Right renal pelvis (tissue), 4 donors: ENCODE measurements around the gene ITGAV. TPM values are rescaled to one million over a fixed set of nuclear protein-coding genes. Genes with fewer than 3 reads are reported as not detected.
A peak's percentile ranks its signal among the peaks of the same experiment; 100 is the strongest.

Experiments used
- DNase-seq, 4 donors: peaks; one replicate each; pipeline ENCODE4 v3.0.0-alpha.2; 2013; ENCODE audit warnings: low read depth in 4 of 4, low spot score in 3 of 4, missing footprints in 1 of 4
- polyA plus RNA-seq, 4 donors: library from polyadenylated mRNA; unstranded; fragments of 120-200 nt; gene quantifications; one replicate each; pipeline ENCODE4 v1.2.1, GENCODE V29; 2013; ENCODE audit not compliant: insufficient read length in 4 of 4

Gene ITGAV
- polyA plus RNA-seq, 4 donors: 65.5 to 84.3 (median 73.7) TPM

- DNase-seq: no peak
Measured at GRCh38 chr2:186610785-186611184, 20.9 kb downstream of the ITGAV start.

GRCh38 chr2:186611526-186611925, 21.7 kb downstream of the ITGAV start:
- no peak for DNase-seq

DNA sequence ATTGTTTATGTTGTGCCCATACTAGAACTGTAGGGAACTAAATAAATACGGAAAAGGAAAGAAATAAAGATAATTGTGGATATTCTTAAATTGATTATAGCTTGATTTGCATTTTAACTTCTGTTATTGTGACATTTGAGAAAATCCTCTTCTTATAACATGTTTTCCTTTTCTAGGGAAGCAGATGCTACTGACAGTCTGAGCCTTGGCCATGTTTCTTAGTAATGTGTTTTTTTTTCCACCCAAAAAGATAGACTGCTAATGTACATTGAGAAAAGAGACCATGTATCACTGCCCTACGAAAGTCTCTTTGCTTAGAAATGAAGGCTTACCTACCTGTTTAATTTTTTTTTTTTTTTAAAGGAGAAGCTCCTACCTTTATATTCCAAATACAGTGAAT, 22.2 kb downstream of the ITGAV start:
- DNase-seq: no peak

GRCh38 chr2:186612555-186613440, 22.9 kb downstream of the ITGAV start:
- no peak for DNase-seq

GRCh38 chr2:186614373-186614772, 24.5 kb downstream of the ITGAV start:
- DNase-seq: no peak

GRCh38 chr2:186617148-186617547, 27.3 kb downstream of the ITGAV start:
- no peak for DNase-seq

DNA sequence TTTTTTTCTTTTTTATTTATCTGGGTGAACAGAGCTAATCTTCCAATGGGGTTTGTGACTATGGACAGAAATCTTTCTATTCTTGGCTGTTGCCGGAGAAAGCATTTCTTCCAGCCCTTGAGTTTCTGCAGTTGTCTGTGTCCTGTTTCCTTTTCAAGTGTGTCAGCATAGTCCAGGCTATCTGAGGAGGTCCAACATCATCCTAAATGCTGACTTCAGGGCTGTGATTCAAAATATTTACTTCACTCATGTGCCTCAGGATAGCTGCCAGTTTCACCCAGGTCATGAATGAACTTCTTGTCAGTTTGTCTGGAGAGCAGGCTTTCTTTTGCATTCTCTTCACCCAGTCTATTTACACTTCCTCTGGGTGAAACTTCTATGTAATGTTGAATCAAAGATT, 27.9 kb downstream of the ITGAV start:
- no peak for DNase-seq

DNA sequence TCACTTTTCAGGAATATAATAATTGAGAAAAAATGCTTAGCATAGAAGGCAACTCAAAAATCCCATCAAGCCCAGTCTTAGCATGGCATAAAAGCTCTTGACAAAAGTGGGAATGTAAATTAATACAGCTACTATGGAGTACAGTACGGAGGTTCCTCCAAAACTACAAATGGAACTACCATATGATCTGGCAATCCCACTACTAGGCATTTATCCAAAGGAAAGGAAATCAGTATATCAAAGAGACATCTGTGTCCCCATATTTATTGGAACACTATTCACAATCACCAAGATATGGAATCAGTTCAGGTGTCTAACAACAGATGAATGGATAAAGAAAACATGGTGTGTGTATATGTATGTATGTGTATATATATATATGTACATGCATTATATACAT, 28.8 kb downstream of the ITGAV start:
- DNase-seq: no peak

- DNase-seq: no peak
Measured at GRCh38 chr2:186623084-186623483, 33.2 kb downstream of the ITGAV start.

GRCh38 chr2:186624276-186624675, 34.4 kb downstream of the ITGAV start:
- DNase-seq: no peak

DNA sequence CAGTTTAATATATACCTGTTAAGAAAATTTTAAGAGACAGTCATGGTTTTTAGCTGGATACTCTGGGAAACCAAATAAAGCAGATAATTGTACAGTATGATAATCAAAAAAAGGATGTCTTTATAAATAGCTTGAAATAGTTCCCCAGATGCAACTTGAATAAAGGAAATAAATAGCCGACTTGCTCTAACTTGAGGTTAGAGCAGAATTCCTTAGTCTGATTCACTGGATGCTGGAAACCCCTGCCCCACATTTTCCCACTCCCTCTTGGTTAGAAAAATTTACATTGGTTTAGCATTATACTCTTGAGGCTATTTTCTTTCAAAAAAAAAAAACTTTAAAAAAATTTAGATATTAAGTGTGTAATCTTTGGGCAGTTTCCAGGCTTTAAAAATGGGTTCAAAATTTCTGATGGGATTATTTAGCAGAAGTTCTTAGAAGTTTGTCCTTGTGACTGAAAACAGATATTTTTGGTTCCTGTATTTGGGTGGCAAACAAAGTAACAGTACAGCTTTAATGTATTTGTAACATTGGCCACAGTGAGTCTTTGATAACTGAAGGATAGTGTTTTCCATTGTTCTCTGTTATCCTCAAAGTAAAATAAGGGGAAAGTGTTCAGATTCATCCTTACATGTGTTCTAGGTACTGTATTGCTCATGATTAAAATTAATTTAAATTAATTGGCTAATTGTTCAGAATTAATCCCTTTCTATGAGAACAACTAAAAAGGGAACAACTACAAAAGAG, 39.6 kb downstream of the ITGAV start:
- DNase-seq: no peak

DNA sequence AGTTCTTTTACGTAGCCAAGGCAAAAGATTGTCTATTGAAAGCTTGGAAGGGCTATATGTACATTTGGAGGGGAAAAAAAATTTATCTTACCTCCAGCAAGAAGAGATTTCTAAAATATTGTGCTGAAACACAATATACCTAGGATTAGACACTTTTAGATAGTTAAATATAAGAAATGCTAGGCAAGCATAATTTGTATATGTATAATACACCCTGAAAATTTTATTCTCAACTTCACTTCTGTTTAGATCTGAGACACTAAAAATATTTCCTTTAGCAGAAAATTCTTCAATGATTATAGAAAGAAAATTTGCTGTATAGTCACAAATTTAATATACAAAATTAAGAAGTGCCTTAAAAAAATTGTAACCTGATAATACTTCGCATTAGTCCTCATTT, 42.6 kb downstream of the ITGAV start:
- no peak for DNase-seq

DNA sequence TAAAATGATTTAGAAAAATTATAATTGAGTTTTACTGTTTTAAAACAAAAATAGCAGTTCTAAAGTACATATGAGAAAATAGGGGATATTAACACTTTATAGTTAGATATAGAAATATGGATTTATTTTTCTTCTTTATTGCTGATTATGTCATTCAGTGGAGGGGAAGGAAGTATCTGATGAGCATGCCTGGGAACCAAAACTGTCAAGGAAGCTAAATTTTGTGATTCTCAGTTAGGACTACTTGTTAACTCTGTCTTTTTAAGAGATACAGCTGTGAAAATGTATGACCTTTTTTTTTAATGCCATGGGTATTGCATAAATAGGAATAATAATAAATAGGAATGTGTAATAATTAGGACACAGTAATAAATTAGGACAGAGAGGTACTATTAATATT, 44.8 kb downstream of the ITGAV start:
- DNase-seq: no peak

DNA sequence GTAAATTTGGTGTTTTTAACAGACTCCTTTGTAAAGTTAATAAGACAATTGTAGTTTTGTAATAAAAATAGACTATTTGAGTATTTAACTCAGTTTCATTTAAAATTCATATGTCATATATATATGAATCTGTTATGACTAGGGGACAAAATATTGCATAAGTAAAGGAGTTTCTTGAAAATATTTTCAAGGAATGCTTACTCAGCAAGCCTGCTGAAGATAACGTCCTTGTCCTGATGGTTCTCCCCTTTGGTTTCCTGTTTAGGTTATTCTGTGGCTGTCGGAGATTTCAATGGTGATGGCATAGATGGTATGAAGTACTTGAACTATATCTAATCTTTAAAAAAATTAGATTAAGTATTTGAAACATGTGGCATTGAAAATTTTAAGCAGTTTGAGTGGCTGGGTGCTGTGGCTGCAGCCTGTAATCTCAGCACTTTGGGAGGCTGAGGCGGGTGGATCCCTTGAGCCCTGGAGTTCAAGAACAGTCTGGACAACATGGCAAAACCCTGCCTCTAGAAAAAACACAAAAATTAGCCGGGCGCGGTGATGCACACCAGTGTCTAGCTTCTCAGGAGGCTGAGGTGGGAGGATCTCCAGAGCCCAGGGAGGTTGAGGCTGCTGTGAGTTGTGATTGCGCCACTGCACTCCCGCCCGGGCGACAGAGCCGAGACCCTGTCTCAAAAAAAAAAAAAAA, 47.1 kb downstream of the ITGAV start:
- no peak for DNase-seq

- DNase-seq: no peak
Measured at GRCh38 chr2:186637497-186637800, 47.6 kb downstream of the ITGAV start.

DNA sequence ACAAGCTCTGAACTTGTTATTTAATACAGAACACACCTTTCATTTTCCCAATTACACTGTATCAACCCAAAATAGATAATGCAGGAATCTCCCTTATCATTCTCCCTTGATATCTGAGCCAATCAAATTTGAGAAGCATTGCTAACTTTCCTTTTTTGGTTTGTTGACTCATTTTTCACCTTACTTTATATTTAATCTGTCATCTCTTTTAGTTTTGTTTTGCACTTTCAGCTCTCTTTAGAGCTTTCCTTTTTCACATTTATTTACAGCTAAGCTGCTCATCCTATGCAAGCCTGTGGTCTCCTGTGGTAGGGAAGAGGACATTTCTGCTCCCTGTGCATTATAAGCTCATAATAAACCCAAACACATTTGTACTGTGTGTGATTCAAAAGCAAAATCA, 50.1 kb downstream of the ITGAV start:
- no peak for DNase-seq

DNA sequence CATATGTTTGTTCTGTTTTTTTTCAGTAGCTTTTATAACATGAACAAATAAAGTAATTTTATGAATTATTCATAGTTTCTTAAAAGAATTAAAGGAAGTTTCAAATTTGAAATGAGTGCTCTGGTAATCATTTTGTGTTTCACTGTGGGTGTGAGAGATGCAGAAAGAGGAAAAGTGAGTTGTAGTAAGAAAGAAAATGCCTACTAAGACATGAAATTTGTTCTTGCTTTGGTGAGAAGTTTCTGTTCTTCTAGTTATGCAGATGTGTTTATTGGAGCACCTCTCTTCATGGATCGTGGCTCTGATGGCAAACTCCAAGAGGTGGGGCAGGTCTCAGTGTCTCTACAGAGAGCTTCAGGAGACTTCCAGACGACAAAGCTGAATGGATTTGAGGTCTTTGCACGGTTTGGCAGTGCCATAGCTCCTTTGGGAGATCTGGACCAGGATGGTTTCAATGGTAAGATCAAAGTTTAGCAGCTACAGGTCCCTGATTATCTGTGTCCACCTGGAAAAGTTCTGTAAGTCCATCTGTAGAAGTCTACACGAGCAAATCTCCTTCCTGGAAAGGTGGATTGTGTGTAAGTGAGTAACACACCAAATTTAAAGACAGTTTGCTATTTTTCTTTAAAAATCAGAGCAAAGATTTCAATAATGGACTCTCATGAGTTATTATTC, 51.4 kb downstream of the ITGAV start:
- no peak for DNase-seq

DNA sequence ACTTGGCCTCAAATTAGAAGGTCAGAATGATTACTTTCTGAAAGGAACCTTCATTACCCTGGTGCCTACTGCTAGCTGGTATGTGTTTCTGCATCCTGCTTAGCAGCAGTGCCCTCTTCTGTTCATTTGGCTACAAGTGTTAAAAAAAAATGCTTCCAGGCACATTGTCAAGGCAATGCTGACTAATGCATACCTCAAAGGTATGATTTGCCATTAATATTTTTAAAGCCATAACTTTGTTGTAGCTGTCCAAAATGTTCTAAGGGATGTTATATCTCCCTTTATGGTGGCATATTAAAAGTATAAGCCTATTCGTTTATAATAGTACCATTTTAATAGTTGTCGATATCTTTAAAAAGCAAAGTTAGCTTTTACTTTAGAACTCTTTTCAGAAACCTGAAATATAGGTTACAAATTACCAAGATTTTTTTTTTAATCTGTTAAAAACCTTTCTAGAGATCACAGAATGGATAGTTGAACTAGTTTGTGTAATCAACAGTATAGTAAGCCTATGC, 52.0 kb downstream of the ITGAV start:
- peak; percentile 8 to 38 (median 29) for DNase-seq

- DNase-seq: no peak
Measured at GRCh38 chr2:186644791-186645190, 54.9 kb downstream of the ITGAV start.

DNA sequence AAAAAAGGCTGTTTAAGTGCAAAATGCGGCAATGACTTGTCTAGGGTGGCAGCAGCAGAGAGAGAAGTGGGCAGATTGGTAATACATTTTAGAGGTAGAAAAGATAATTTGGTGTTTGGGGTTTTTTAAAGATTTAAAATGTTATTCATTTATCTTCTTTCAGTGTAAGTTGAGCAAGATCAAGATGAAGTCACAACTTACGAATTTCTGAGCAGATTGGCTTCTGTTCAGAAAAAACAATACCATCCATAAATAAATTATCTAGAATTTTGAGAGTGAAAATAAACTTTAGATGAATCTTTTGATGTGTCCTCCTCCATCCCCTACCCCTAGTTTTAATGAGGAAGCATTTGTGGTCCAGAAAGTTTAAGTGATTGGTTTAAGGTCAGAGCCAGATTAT, 56.1 kb downstream of the ITGAV start:
- DNase-seq: no peak

GRCh38 chr2:186648130-186648529, 58.3 kb downstream of the ITGAV start:
- DNase-seq: no peak
